A549 (cell line): ENCODE measurements around the gene HSPB7. TPM values are rescaled to one million over a fixed set of nuclear protein-coding genes. Genes with fewer than 3 reads are reported as not detected.

ENCODE experiments used
- ATAC-seq, 2 experiments: fragments of 200-7000 bp in 1 of 2; fragments of >200 bp in 1 of 2; cut with Nextera tagmentation in 1 of 2; cut with Tn5 transposase in 1 of 2; 3 replicates each; pipeline versions ENCODE4 v1.8.0 to v1.9.1; 2018 to 2020; ENCODE audit warnings: mild to moderate bottlenecking in 1 of 2, moderate library complexity in 1 of 2
- CTCF ChIA-PET: fragments of 300-600 bp; sonication (Branson Sonifier 250); formaldehyde crosslinking; extraction: SDS; loops from one replicate; lab custom pipeline; 2021; ENCODE audit warnings: antibody characterized with exemption, inconsistent platforms; lab: Yijun Ruan, JAX
- POLR2A ChIA-PET: fragments of 350-600 bp; formaldehyde crosslinking; extraction: SDS; loops from one replicate; lab custom pipeline; 2021; ENCODE audit warnings: antibody characterized with exemption, inconsistent platforms; lab: Yijun Ruan, JAX
- DNase-seq, 2 experiments: peaks; one replicate each; pipeline versions ENCODE4 v3.0.0 to v3.0.0-alpha.2; 2011 to 2016; ENCODE audit warnings: low read depth in 1 of 2, low spot score in 1 of 2
- FAIRE-seq: peaks from 2 replicates; lab custom pipeline; 2011; peaks lifted over from hg19 to GRCh38; lab: Jason Lieb, UNC
- H3K27ac ChIP-seq, 2 experiments: fragments of >200 bp; sonication (Bioruptor Twin); formaldehyde crosslinking; 3 replicates each; pipeline ENCODE4 v1.5.1; 2016 to 2017
- H3K4me1 ChIP-seq: fragments of >200 bp; sonication (Bioruptor Twin); formaldehyde crosslinking; 3 replicates; pipeline ENCODE4 v1.6.1; 2016
- H3K4me2 ChIP-seq: fragments of >200 bp; sonication (Bioruptor Twin); formaldehyde crosslinking; 3 replicates; pipeline ENCODE4 v1.6.1; 2016
- H3K4me3 ChIP-seq: fragments of >200 bp; sonication (Bioruptor Twin); formaldehyde crosslinking; 3 replicates; pipeline ENCODE4 v1.5.1; 2016
- H3K9me3 ChIP-seq: fragments of >200 bp; sonication (Bioruptor Twin); formaldehyde crosslinking; 3 replicates; pipeline ENCODE4 v1.6.1; 2016
- BHLHE40 ChIP-seq: IDR thresholded peaks from 2 replicates; pipeline ENCODE4 v1.6.1; 2012; ENCODE audit warnings: low read depth, low read length, inconsistent platforms
- CBX2 ChIP-seq: fragments of 200-600 bp; sonication (generic); IDR thresholded peaks from 2 replicates; pipeline ENCODE4 v1.6.1; 2016; ENCODE audit warnings: low read depth, mild to moderate bottlenecking, borderline replicate concordance
- CBX8 ChIP-seq: fragments of 200-600 bp; sonication (generic); IDR thresholded peaks from 2 replicates; pipeline ENCODE4 v1.6.1; 2016
- CHD4 ChIP-seq: fragments of 200-600 bp; sonication (generic); IDR thresholded peaks from 2 replicates; pipeline ENCODE4 v1.6.1; 2016; ENCODE audit warnings: antibody characterized with exemption, mild to moderate bottlenecking, borderline replicate concordance
- E2F6 ChIP-seq: IDR thresholded peaks from 2 replicates; pipeline ENCODE4 v1.6.1; 2012; ENCODE audit warnings: low read depth, borderline replicate concordance
- EHF ChIP-seq: fragments of 250-450 bp; sonication (Bioruptor Pico); IDR thresholded peaks from 2 replicates; pipeline ENCODE4 v1.5.0; 2020; ENCODE audit warnings: mild to moderate bottlenecking
- EHMT2 ChIP-seq: fragments of 200-600 bp; sonication (generic); IDR thresholded peaks from 2 replicates; pipeline ENCODE4 v1.6.1; 2016; ENCODE audit warnings: antibody characterized with exemption, low read depth, mild to moderate bottlenecking, moderate library complexity
- EP300 ChIP-seq, 2 experiments: fragments of >200 bp; sonication (Bioruptor Twin); formaldehyde crosslinking; IDR thresholded peaks; 2 replicates in 1 of 2; 3 replicates in 1 of 2; pipeline ENCODE4 v1.6.1; 2016 to 2017
- FOSB ChIP-seq: fragments of 250-450 bp; sonication (Bioruptor Pico); IDR thresholded peaks from 2 replicates; pipeline ENCODE4 v1.5.0; 2020; ENCODE audit warnings: mild to moderate bottlenecking, moderate library complexity
- GATA3 ChIP-seq: IDR thresholded peaks from 2 replicates; pipeline ENCODE4 v1.6.1; 2012; ENCODE audit warnings: borderline replicate concordance
- HDAC2 ChIP-seq: fragments of 200-600 bp; sonication (generic); IDR thresholded peaks from 2 replicates; pipeline ENCODE4 v1.6.1; 2016
- HOXA7 ChIP-seq: fragments of 250-450 bp; sonication (Bioruptor Pico); IDR thresholded peaks from 2 replicates; pipeline ENCODE4 v1.5.0; 2020; ENCODE audit warnings: mild to moderate bottlenecking, moderate library complexity
- HOXB5 ChIP-seq: fragments of 250-450 bp; sonication (Bioruptor Pico); IDR thresholded peaks from 2 replicates; pipeline ENCODE4 v1.5.0; 2020; ENCODE audit warnings: mild to moderate bottlenecking, moderate library complexity
- JUNB ChIP-seq: fragments of >200 bp; sonication (Bioruptor Twin); formaldehyde crosslinking; IDR thresholded peaks from 2 replicates; pipeline ENCODE4 v1.6.1; 2016
- MAFK ChIP-seq: fragments of 450-650 bp; IDR thresholded peaks from 2 replicates; pipeline ENCODE4 v1.6.1; 2014; ENCODE audit not compliant: partially characterized antibody
- NFE2L2 ChIP-seq: fragments of 150-350 bp; conservative IDR thresholded peaks from 2 replicates; pipeline ENCODE4 v1.6.1; 2014; ENCODE audit warnings: low read length
- POLR2A ChIP-seq: IDR thresholded peaks from 2 replicates; pipeline ENCODE4 v1.6.1; 2012; ENCODE audit warnings: mild to moderate bottlenecking, low read length
- RAD21 ChIP-seq, 2 experiments: fragments of >200 bp in 1 of 2; sonication (Bioruptor Twin) in 1 of 2; formaldehyde crosslinking in 1 of 2; IDR thresholded peaks in 1 of 2; conservative IDR thresholded peaks in 1 of 2; 2 replicates in 1 of 2; 3 replicates in 1 of 2; pipeline ENCODE4 v1.6.1; 2012 to 2018; ENCODE audit warnings: inconsistent platforms in 1 of 2
- RARB ChIP-seq: fragments of 250-450 bp; sonication (Bioruptor Pico); IDR thresholded peaks from 2 replicates; pipeline ENCODE4 v1.8.0; 2021; ENCODE audit warnings: mild to moderate bottlenecking, moderate library complexity
- REST ChIP-seq: fragments of 200-600 bp; sonication (generic); IDR thresholded peaks from 2 replicates; pipeline ENCODE4 v1.6.1; 2016; ENCODE audit warnings: antibody characterized with exemption, mild to moderate bottlenecking, moderate library complexity
- RNF2 ChIP-seq: fragments of 200-600 bp; sonication (generic); IDR thresholded peaks from 2 replicates; pipeline ENCODE4 v1.6.1; 2016; ENCODE audit warnings: low read depth, mild to moderate bottlenecking, antibody characterized with exemption, moderate library complexity, borderline replicate concordance
- SMC3 ChIP-seq: fragments of >200 bp; sonication (Bioruptor Twin); formaldehyde crosslinking; IDR thresholded peaks from 3 replicates; pipeline ENCODE4 v1.6.1; 2018; ENCODE audit warnings: inconsistent platforms
- ZSCAN20 ChIP-seq: fragments of 250-450 bp; sonication (Bioruptor Pico); IDR thresholded peaks from 2 replicates; pipeline ENCODE4 v1.8.0; 2022; ENCODE audit warnings: mild to moderate bottlenecking, moderate library complexity
- WGBS: methylation state at CpG from one replicate; pipeline ENCODE4 v1.1.6; 2017; ENCODE audit errors: missing lambda C conversion rate; 5-methylcytosine and 5-hydroxymethylcytosine counted together
- polyA plus RNA-seq, 4 experiments: library from polyadenylated mRNA; depleted of rRNA in 3 of 4; stranded (reverse); fragments of >200 nt; fragmentation: RNase III in 1 of 4; extraction: RNeasy Plus Mini Kit Qiagen cat#74134 plus additional on column Dnase treatment in 1 of 4; gene quantifications; 2 replicates in 3 of 4; 3 replicates in 1 of 4; pipeline ENCODE4 v1.2.3, GENCODE V29; 2011 to 2017
- TF ChIP-seq, protein P1 (sequence below): fragments of 450-650 bp; IDR thresholded peaks from 2 replicates; pipeline ENCODE4 v1.6.1; 2014; ENCODE audit warnings: antibody characterized with exemption
- TF ChIP-seq, protein P2 (sequence below): fragments of 250-450 bp; sonication (Bioruptor Pico); IDR thresholded peaks from 2 replicates; pipeline ENCODE4 v1.5.0; 2021; ENCODE audit warnings: mild to moderate bottlenecking, moderate library complexity, borderline replicate concordance
- TF ChIP-seq, protein P3 (sequence below): fragments of 250-450 bp; sonication (Bioruptor Pico); IDR thresholded peaks from 2 replicates; pipeline ENCODE4 v1.5.0; 2020; ENCODE audit warnings: low read depth, mild to moderate bottlenecking, moderate library complexity
- TF ChIP-seq, protein P4 (sequence below): IDR thresholded peaks from 2 replicates; pipeline ENCODE4 v1.6.1; 2012

HSPB7 gene
- polyA plus RNA-seq, 2 of the 4 experiments (the other 2 are of a cell fraction), result not detected

GRCh38 chr1:16063921-16064320, 46.1 kb upstream of the HSPB7 start:
- CTCF ChIA-PET, result interaction anchor here (1.1 to 1.9 kb wide), 2 partner anchors 9 to 14 kb away, joined by 3 to 7 read pairs; partner anchors contain the start of gene FAM131C

DNA sequence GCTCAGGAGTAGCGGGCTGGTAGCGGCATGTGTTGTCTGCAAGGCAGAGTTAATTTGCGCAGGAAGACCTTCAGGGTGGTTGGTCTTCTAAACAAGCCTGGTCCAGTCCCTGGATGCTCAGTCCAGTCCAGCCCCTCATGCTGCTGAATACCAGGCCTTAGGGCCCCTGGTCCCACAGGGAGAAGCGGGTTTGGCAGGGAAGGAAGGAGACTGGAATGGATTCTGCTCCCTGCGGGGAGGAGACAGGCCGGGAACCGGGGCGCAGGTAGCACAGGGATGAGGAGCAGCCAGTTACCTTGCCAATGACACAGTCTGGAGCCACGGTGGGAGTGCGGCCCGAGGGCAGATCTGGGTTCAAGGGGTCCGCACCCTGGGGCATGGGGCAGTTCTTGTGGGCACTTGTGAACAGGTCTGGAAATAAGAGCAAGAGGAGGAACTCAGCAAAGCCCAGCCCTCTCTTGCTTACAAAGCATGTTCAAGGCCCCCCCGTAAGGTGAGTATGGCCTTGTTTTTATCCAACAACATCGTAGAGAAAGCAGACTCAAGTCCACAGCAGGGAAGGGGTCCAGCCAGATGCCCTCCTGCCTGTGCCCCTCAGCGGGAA, 45.5 kb upstream of the HSPB7 start:
- CTCF ChIA-PET, result interaction anchor here (0.9 to 1.9 kb wide), 2 partner anchors 10 to 30 kb away, joined by 3 to 7 read pairs; partner anchors contain the start of gene FAM131C
- no peak for ATAC-seq
- WGBS, result 92% methylated on average over 15 of the region's 15 CpGs
- TF ChIP-seq BHLHE40 (no peak), EHF (CRISPR knock-in tag) (no peak), JUNB (no peak), HOXA7 (no peak), HOXB5 (CRISPR knock-in tag) (no peak), CHD4 (no peak), SMC3 (no peak)
- TF ChIP-seq, protein P1, sequence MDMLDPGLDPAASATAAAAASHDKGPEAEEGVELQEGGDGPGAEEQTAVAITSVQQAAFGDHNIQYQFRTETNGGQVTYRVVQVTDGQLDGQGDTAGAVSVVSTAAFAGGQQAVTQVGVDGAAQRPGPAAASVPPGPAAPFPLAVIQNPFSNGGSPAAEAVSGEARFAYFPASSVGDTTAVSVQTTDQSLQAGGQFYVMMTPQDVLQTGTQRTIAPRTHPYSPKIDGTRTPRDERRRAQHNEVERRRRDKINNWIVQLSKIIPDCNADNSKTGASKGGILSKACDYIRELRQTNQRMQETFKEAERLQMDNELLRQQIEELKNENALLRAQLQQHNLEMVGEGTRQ, result no peak
- TF ChIP-seq, protein P2, sequence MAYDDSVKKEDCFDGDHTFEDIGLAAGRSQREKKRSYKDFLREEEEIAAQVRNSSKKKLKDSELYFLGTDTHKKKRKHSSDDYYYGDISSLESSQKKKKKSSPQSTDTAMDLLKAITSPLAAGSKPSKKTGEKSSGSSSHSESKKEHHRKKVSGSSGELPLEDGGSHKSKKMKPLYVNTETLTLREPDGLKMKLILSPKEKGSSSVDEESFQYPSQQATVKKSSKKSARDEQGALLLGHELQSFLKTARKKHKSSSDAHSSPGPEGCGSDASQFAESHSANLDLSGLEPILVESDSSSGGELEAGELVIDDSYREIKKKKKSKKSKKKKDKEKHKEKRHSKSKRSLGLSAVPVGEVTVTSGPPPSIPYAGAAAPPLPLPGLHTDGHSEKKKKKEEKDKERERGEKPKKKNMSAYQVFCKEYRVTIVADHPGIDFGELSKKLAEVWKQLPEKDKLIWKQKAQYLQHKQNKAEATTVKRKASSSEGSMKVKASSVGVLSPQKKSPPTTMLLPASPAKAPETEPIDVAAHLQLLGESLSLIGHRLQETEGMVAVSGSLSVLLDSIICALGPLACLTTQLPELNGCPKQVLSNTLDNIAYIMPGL (CRISPR knock-in tag), result no peak

More at GRCh38 chr1:16063921-16064320, 46.1 kb upstream of the HSPB7 start:
- POLR2A ChIA-PET, result no interaction called here
- TF ChIP-seq GATA3 (no peak), E2F6 (no peak), JUNB (no peak), CBX8 (no peak), CBX2 (no peak), EHMT2 (no peak), ZSCAN20 (CRISPR knock-in tag) (no peak), HDAC2 (no peak), FOSB (CRISPR knock-in tag) (no peak), REST (no peak), MAFK (no peak), NFE2L2 (no peak), RARB (CRISPR knock-in tag) (no peak), POLR2A (no peak), EP300 (IDR thresholded peaks at IDR 0.05) (no peak), RAD21 (conservative IDR thresholded peaks at IDR 0.05 in 1 of 2, IDR thresholded peaks at IDR 0.05 in 1 of 2) (no peak), EHF (CRISPR knock-in tag) (no peak), RNF2 (no peak)
- TF ChIP-seq, protein P3, sequence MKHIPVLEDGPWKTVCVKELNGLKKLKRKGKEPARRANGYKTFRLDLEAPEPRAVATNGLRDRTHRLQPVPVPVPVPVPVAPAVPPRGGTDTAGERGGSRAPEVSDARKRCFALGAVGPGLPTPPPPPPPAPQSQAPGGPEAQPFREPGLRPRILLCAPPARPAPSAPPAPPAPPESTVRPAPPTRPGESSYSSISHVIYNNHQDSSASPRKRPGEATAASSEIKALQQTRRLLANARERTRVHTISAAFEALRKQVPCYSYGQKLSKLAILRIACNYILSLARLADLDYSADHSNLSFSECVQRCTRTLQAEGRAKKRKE (CRISPR knock-in tag), result no peak
- TF ChIP-seq, protein P4, sequence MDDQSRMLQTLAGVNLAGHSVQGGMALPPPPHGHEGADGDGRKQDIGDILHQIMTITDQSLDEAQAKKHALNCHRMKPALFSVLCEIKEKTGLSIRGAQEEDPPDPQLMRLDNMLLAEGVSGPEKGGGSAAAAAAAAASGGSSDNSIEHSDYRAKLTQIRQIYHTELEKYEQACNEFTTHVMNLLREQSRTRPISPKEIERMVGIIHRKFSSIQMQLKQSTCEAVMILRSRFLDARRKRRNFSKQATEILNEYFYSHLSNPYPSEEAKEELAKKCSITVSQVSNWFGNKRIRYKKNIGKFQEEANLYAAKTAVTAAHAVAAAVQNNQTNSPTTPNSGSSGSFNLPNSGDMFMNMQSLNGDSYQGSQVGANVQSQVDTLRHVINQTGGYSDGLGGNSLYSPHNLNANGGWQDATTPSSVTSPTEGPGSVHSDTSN, result no peak
- DNase-seq (no peak), FAIRE-seq (no peak), ATAC-seq (no peak)
- H3K9me3 ChIP-seq, result no peaks in the 10 kb centered on the region
- peaks cover 25% of the 10 kb centered on the region for H3K4me1 ChIP-seq
- no peak overlapping the region for H3K4me3 ChIP-seq
- no peak overlapping the region for H3K4me2 ChIP-seq
- no peak overlapping the region for H3K27ac ChIP-seq
- 81% methylated on average over 9 of the region's 9 CpGs for WGBS

More for the DNA sequence above, 45.5 kb upstream of the HSPB7 start:
- POLR2A ChIA-PET, result no interaction called here
- H3K27ac ChIP-seq, result no peak overlapping the region
- H3K4me2 ChIP-seq, result no peak overlapping the region
- H3K4me3 ChIP-seq, result no peak overlapping the region
- H3K4me1 ChIP-seq, result peaks cover 19% of the 10 kb centered on the region
- no peak for FAIRE-seq
- no peaks in the 10 kb centered on the region for H3K9me3 ChIP-seq
- no peak for DNase-seq
